Kidney (tissue), 14 donors: ENCODE results near the gene AQP11. TPM values are rescaled to one million over a fixed set of nuclear protein-coding genes. Genes with fewer than 3 reads are reported as not detected.

Source experiments
- DNase-seq, 5 donors: peaks; one replicate each; pipeline ENCODE4 v3.0.0-alpha.2; 2013 to 2020
- FAIRE-seq: peaks from 2 replicates; lab custom pipeline; 2012; peaks lifted over from hg19 to GRCh38; lab: Jason Lieb, UNC
- H3K27ac ChIP-seq, 2 donors: one replicate each; pipeline ENCODE4 v1.7.0; 2013; ENCODE audit warnings: low read depth in 2 of 2, low read length in 2 of 2, inconsistent platforms in 1 of 2
- H3K27me3 ChIP-seq: one replicate; pipeline ENCODE4 v1.7.1; 2013; ENCODE audit warnings: low read length, inconsistent platforms; ENCODE audit not compliant: control insufficient read depth, insufficient read depth
- H3K36me3 ChIP-seq, 3 donors: one replicate each; pipeline versions ENCODE4 v1.7.0 to v1.7.1; 2013; ENCODE audit warnings: low read length in 3 of 3, control low read depth in 1 of 3, inconsistent platforms in 1 of 3; ENCODE audit not compliant: insufficient read depth in 3 of 3, control insufficient read depth in 2 of 3
- H3K4me1 ChIP-seq, 3 donors: one replicate each; pipeline versions ENCODE4 v1.7.0 to v1.7.1; 2013; ENCODE audit warnings: low read length in 3 of 3, inconsistent platforms in 1 of 3, low read depth in 1 of 3; ENCODE audit not compliant: control insufficient read depth in 2 of 3, insufficient read depth in 2 of 3
- H3K4me3 ChIP-seq, 3 donors: one replicate each; pipeline versions ENCODE4 v1.7.0 to v1.8.1; 2013; ENCODE audit warnings: low read length in 3 of 3, control low read depth in 1 of 3, inconsistent platforms in 1 of 3
- H3K9ac ChIP-seq, 3 donors: one replicate each; pipeline versions ENCODE4 v1.7.0 to v1.7.1; 2013; ENCODE audit warnings: low read length in 3 of 3, control low read depth in 1 of 3, inconsistent platforms in 1 of 3
- H3K9me3 ChIP-seq, 3 donors: one replicate each; pipeline versions ENCODE4 v1.7.0 to v1.7.1; 2013; ENCODE audit warnings: low read length in 3 of 3, control low read depth in 1 of 3, inconsistent platforms in 1 of 3; ENCODE audit not compliant: control insufficient read depth in 2 of 3, insufficient read depth in 1 of 3
- intact Hi-C: fragments of 100-400 bp; cut with DNase I; formaldehyde crosslinking; loops from one replicate; pipeline ENCODE4 v1.11.1; 2022
- polyA plus RNA-seq: library from polyadenylated mRNA; stranded (reverse); fragments of 350-450 nt; fragmentation: Illumina TruSeq; extraction: RNeasy Lipid Tissue Mini Kit (QIAGEN cat#74804); gene quantifications from one replicate; pipeline ENCODE4 v1.2.3, GENCODE V29; 2014; ENCODE audit warnings: low read depth, low replicate concordance; ENCODE audit not compliant: insufficient read depth
- total RNA-seq: library from RNA; stranded (reverse); fragmentation: NEBNext Ultra II Directional; extraction: Animal tissue kit (Norgen Biotek cat#: 25700); gene quantifications from one replicate; pipeline ENCODE4 v1.2.1, GENCODE V29; 2021
- TF ChIP-seq, protein P1 (sequence below): IDR thresholded peaks from 3 replicates; pipeline ENCODE4 v1.5.1; 2012; ENCODE audit warnings: mild to moderate bottlenecking, moderate library complexity, borderline replicate concordance; ENCODE audit not compliant: insufficient read depth; ENCODE audit errors: extremely low read depth
- donor health status: control.
- donor health status: control.
- donor health status: control.
- donor health status: control.
- donor health status: control.
- donor health status: DM: yes; HTN: yes; CAD: no.
- donor health status: Normal renal cell carcinoma (clear cell type).

Gene AQP11
- total and polyA plus RNA-seq, 2 donors from 2014 or later: 1.4 to 3.8 TPM

DNA sequence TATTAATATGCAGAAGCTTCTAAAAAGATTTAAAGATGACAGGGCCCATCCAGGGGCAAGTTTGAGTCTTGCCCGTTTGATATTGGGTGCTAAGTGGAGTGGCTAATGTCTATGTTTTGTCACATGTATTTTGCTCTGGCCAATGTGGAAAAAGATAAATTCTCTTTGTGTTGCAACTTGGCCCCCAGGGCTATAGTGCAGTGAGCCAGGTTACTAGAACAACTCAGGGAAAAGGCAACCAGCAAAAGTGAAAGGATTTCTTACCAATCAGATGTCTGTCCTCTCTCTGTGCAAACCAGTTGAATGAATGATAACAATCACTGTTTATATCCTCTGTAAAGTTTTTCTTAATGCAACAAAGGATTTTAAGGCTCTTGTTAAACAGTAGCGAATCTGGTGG lies 52.5 kb downstream of the AQP11 start:
- no peaks in the 10 kb centered on the region for H3K9me3 ChIP-seq
- DNase-seq: no peak
- no peaks in the 10 kb centered on the region for H3K36me3 ChIP-seq
- H3K4me3 ChIP-seq: no peak overlapping the region
- H3K9ac ChIP-seq: no peak overlapping the region
- FAIRE-seq: no peak
- H3K4me1 ChIP-seq: peaks cover 2 to 4% (median 4%) of the 10 kb centered on the region in 3 donors
- no peaks in the 10 kb centered on the region for H3K27me3 ChIP-seq
- intact Hi-C loops: no loop called here
- H3K27ac ChIP-seq: no peak overlapping the region
- TF ChIP-seq, protein P1, sequence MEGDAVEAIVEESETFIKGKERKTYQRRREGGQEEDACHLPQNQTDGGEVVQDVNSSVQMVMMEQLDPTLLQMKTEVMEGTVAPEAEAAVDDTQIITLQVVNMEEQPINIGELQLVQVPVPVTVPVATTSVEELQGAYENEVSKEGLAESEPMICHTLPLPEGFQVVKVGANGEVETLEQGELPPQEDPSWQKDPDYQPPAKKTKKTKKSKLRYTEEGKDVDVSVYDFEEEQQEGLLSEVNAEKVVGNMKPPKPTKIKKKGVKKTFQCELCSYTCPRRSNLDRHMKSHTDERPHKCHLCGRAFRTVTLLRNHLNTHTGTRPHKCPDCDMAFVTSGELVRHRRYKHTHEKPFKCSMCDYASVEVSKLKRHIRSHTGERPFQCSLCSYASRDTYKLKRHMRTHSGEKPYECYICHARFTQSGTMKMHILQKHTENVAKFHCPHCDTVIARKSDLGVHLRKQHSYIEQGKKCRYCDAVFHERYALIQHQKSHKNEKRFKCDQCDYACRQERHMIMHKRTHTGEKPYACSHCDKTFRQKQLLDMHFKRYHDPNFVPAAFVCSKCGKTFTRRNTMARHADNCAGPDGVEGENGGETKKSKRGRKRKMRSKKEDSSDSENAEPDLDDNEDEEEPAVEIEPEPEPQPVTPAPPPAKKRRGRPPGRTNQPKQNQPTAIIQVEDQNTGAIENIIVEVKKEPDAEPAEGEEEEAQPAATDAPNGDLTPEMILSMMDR: no peak

DNA sequence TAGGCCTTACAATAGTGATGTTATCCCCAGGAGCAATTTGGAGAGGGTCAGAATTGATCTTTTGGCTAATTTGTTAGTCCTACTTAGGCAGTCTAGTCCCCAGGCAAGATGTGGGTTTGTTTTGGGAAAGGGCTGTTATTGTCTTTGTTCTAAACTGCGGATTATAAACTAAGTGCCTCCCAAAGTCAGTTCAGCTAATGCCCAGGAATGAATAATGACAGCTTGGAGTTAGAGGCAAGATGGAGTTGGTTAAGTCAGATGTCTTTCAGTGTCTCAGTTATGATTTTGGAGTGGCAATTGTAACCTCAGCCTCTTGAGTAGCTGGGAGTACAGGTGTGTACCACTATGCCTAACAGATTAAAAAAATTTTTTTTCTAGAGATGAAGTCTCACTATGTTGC lies 55.1 kb downstream of the AQP11 start:
- no peak for FAIRE-seq
- no peaks in the 10 kb centered on the region for H3K9me3 ChIP-seq
- intact Hi-C loops: no loop called here

DNA sequence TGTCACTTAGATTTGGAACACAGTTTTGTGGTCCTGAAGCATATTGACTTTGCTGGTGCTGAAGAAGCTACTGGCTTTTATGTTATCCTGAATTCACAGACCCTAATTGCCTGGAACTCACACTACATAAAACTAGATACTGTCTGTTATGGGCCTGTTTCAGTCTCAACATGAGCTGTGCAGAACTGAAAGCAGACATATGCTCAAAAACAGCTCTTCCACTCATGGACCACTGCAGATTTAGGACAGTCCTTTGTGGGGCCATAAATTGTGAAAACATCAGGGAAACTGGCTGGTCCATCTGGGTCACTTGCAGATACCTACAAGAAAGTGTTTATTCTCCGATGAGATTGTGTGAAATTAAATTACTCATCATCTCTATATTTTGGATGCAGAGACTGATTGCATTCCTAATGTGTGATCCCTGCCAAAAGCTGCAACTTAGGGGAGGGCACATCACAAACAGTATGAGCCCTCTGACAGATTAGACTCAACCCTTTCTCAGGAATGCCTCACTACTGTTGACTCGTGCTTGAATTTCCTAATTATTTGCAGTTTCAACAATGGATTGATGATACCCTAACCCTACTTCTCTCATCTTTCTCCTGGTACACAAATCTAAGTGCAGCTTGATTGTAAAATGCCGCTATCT lies 58.0 kb downstream of the AQP11 start:
- FAIRE-seq: no peak

More for the DNA sequence above, 55.1 kb downstream of the AQP11 start:
- Histone ChIP-seq H3K4me3 (no peak overlapping the region), H3K4me1 (no peaks in the 10 kb centered on the region), H3K9ac (no peak overlapping the region), H3K27me3 (no peaks in the 10 kb centered on the region), H3K27ac (no peak overlapping the region), H3K36me3 (no peaks in the 10 kb centered on the region)
- TF ChIP-seq, protein P1: no peak
- no peak for DNase-seq

More for the DNA sequence above, 58.0 kb downstream of the AQP11 start:
- intact Hi-C loops: no loop called here
- Histone ChIP-seq H3K4me1 (no peaks in the 10 kb centered on the region), H3K27ac (no peak overlapping the region), H3K36me3 (no peaks in the 10 kb centered on the region), H3K4me3 (no peak overlapping the region), H3K9me3 (no peaks in the 10 kb centered on the region), H3K27me3 (no peaks in the 10 kb centered on the region), H3K9ac (no peak overlapping the region)
- TF ChIP-seq, protein P1: no peak
- DNase-seq: no peak
